ENCODE results near the gene CRTC1.

The CRTC1 gene

GRCh38 chr19:18636183-18636968 lies 47.1 kb upstream of the CRTC1 start:
- H3K4me2 ChIP-seq (ENCODE audit: low read depth, low read length, poor library complexity, severe bottlenecking): peak overlapping the region; percentile 16
- no peak overlapping the region for H3K27ac ChIP-seq (ENCODE audit: low read depth, low read length)
- no peaks in the 10 kb centered on the region for H3F3A ChIP-seq (ENCODE audit: insufficient read depth)
- H3K36me3 ChIP-seq (ENCODE audit: low read length): no peaks in the 10 kb centered on the region
- H3K4me3 ChIP-seq (ENCODE audit: insufficient read depth, low read length, poor library complexity, severe bottlenecking): no peak overlapping the region
- H3K9me3 ChIP-seq (ENCODE audit: insufficient read depth, low read length): no peaks in the 10 kb centered on the region
- H3K27me3 ChIP-seq (ENCODE audit: low read length): no peaks in the 10 kb centered on the region
- H3K9ac ChIP-seq (ENCODE audit: low read length): no peak overlapping the region
- H2AFZ ChIP-seq (ENCODE audit: low read depth, low read length, severe bottlenecking): no peak overlapping the region
- no peaks in the 10 kb centered on the region for H4K20me1 ChIP-seq (ENCODE audit: low read depth, low read length)
- no peaks in the 10 kb centered on the region for H3K79me2 ChIP-seq (ENCODE audit: insufficient read depth, low read length)
- TF ChIP-seq CTCF (IDR thresholded peaks at IDR 0.05; ENCODE audit: insufficient read depth, low read length, poor library complexity, severe bottlenecking) (no peak), EZH2phosphoT487 (conservative IDR thresholded peaks at IDR 0.05; ENCODE audit: low read length) (no peak)
- H3K9me2 ChIP-seq (replicated peaks; ENCODE audit: insufficient read depth, low read length): no peaks in the 10 kb centered on the region

DNA sequence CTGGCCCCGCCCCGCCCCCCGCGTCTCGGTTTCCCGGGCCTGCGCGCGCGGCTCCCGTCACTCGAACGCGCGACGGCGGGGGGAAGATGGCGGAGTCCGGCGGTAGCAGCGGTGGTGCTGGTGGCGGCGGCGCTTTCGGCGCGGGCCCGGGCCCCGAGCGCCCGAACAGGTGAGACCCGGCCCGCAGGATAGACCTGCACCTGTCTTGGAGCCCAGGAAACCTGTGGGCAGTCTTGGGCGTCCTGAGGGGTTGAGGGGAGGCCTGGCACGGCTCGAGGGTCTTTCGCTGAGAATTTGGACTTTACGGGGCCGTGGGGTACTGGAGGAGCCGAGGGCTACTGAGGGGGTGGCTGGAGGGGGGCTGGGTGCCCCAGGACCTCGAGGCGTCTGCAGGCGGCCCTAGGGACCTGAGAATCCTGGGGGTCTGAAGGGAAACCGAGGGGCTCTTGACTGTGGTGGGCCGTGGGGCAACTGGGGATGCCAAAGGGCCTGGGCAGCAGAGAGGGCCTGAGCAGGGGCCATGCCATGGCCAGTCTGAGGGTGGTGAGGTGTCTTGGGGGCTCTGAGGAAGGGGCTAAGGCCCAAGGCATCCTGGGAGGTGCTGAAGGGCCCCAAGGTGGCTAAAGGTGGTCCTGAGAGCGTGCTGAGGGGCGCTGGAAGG lies 46.4 kb upstream of the CRTC1 start, which contains the start of gene KLHL26:
Gene KLHL26, plus strand, starts transcription at position 60 of the 661 bp plus-strand sequence. Its CDS starts 27 bp downstream, at position 87.
- no peaks in the 10 kb centered on the region for H3K36me3 ChIP-seq (ENCODE audit: low read length)
- H3K9ac ChIP-seq (ENCODE audit: low read length): no peak within 1 kb of the TSS
- H3K27ac ChIP-seq (ENCODE audit: low read depth, low read length): no peak within 1 kb of the TSS
- peak within 1 kb of the TSS; percentile 16 for H3K4me2 ChIP-seq (ENCODE audit: low read depth, low read length, poor library complexity, severe bottlenecking)
- no peak within 1 kb of the TSS for H3K4me3 ChIP-seq (ENCODE audit: insufficient read depth, low read length, poor library complexity, severe bottlenecking)
- no peaks in the 10 kb centered on the region for H3K27me3 ChIP-seq (ENCODE audit: low read length)
- no peaks in the 10 kb centered on the region for H3K9me3 ChIP-seq (ENCODE audit: insufficient read depth, low read length)
- H3K79me2 ChIP-seq (ENCODE audit: insufficient read depth, low read length): no peaks in the 10 kb centered on the region
- H4K20me1 ChIP-seq (ENCODE audit: low read depth, low read length): no peaks in the 10 kb centered on the region
- TF ChIP-seq EZH2phosphoT487 (conservative IDR thresholded peaks at IDR 0.05; ENCODE audit: low read length) (no peak), CTCF (IDR thresholded peaks at IDR 0.05; ENCODE audit: insufficient read depth, low read length, poor library complexity, severe bottlenecking) (no peak)
- H3K9me2 ChIP-seq (replicated peaks; ENCODE audit: insufficient read depth, low read length): no peaks in the 10 kb centered on the region
- no peaks in the 10 kb centered on the region for H3F3A ChIP-seq (ENCODE audit: insufficient read depth)
- H2AFZ ChIP-seq (ENCODE audit: low read depth, low read length, severe bottlenecking): no peak within 1 kb of the TSS

GRCh38 chr19:18637673-18638630 lies 45.5 kb upstream of the CRTC1 start:
- Histone ChIP-seq H3K4me2 (ENCODE audit: low read depth, low read length, poor library complexity, severe bottlenecking) (no peak overlapping the region), H2AFZ (ENCODE audit: low read depth, low read length, severe bottlenecking) (no peak overlapping the region), H3K4me3 (ENCODE audit: insufficient read depth, low read length, poor library complexity, severe bottlenecking) (no peak overlapping the region), H3K9ac (ENCODE audit: low read length) (no peak overlapping the region), H3K27me3 (ENCODE audit: low read length) (no peaks in the 10 kb centered on the region), H3K9me2 (replicated peaks; ENCODE audit: insufficient read depth, low read length) (no peaks in the 10 kb centered on the region), H3K36me3 (ENCODE audit: low read length) (no peaks in the 10 kb centered on the region), H3K27ac (ENCODE audit: low read depth, low read length) (no peak overlapping the region), H4K20me1 (ENCODE audit: low read depth, low read length) (no peaks in the 10 kb centered on the region), H3F3A (ENCODE audit: insufficient read depth) (no peaks in the 10 kb centered on the region), H3K79me2 (ENCODE audit: insufficient read depth, low read length) (no peaks in the 10 kb centered on the region), H3K9me3 (ENCODE audit: insufficient read depth, low read length) (no peaks in the 10 kb centered on the region)
- no peak for TF ChIP-seq CTCF (IDR thresholded peaks at IDR 0.05; ENCODE audit: insufficient read depth, low read length, poor library complexity, severe bottlenecking)
- TF ChIP-seq EZH2phosphoT487 (conservative IDR thresholded peaks at IDR 0.05; ENCODE audit: low read length): no peak

All from SU-DHL-6 (cell line).